Stimulated activated CD8-positive, alpha-beta memory T cell treated with anti-CD3 and anti-CD28 coated beads, Interleukin-7, amount 100 ng/mL, for 1 hour (primary cell): Measurements from ENCODE around the gene LRMDA.
"Not testable (repeated sequence)": the region's sequence is repeated elsewhere in the genome, so short reads cannot be mapped to it uniquely, and the experiment has no call there.

Experiments used
- DNase-seq, 2 donors: peaks; one replicate each; pipeline ENCODE4 v3.0.0-alpha.2; 2020; ENCODE audit warnings: low read depth in 2 of 2

Gene LRMDA

DNA sequence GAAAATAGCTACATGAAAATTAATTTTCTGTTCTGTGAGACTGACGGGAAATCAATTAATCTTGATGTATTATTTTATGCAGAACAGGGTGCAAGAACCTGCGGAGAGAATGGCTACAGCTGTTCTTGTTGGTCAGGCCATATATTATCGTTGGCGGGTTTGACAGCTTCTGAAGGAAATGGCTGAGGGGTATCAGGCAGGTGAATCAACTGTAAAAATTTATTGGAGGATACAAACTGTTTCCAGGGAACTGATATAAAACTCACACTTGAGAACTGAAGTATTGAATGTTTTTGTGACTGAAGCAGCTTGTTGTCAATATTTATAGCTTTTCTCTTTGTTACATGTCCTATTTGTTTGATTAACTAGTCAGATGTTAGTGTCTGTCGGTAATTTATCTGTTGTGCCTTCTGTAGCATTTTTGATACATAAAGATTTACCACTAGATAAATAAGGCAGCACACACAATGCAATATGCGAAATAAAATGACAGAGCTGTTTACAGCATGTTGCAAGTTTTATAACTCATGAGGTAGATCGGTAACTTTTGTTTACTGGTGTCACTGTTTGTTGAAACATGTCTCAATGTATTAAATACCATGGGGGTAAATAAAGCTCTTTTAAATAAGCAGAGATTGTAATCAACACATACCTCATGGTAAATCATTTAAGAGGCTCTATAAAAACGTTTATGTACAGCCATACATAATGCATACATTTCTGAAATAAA, 308.2 kb downstream of the LRMDA start:
- DNase-seq: no peak

GRCh38 chr10:75740541-75740940, 309.1 kb downstream of the LRMDA start:
- no peak for DNase-seq

- DNase-seq: no peak
These were observed 310.9 kb downstream of the LRMDA start for GRCh38 chr10:75742355-75742754.

GRCh38 chr10:75743291-75743778, 311.9 kb downstream of the LRMDA start:
- no peak for DNase-seq

GRCh38 chr10:75744261-75744660, 312.8 kb downstream of the LRMDA start:
- DNase-seq: no peak

GRCh38 chr10:75746356-75746755, 314.9 kb downstream of the LRMDA start:
- no peak for DNase-seq

DNA sequence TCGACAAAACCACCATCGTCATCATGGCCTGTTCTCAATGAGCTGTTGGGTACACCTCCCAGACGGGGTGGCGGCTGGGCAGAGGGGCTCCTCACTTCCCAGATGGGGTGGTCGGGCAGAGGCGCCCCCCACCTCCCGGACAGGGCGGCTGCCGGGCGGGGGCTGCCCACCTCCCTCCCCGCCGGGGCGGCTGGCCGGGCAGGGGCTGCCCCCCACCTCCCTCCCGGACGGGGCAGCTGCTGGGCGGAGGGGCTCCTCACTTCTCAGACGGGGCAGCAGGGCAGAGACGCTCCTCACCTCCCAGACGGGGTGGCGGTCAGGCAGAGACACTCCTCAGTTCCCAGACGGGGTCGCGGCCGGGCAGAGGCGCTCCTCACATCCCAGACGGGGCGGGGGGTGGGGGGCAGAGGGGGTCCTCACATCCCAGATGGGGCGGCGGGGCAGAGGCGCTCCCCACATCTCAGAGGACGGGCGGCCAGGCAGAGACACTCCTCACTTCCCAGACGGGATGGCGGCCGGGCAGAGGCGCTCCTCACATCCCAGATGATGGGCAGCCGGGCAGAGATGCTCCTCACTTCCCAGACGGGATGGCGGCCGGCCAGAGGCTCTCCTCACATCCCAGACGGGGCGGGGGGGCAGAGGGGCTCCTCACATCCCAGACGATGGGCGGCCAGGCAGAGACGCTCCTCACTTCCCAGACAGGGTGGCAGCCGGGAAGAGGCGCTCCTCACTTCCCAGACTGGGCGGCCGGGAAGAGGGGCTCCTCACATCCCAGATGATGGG, 318.9 kb downstream of the LRMDA start:
- DNase-seq: not testable (repeated sequence)

DNA sequence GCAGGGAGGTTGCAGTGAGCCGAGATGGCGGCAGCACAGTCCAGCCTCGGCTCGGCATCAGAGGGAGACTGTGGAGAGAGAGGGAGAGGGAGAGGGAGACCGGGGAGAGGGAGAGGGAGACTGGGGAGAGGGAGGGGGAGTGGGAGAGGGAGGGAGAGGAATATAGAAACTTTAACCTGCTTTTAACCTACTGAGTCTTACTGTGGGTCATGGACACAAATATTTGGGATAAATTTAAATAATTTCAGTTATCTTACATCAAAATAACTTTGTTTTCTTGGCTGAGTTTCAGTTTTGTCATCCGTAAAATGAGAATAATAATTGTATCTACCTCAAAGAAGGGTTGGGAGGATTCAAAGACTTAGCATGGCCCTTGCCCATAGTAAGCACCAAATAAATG, 319.8 kb downstream of the LRMDA start:
- DNase-seq: no peak

DNA sequence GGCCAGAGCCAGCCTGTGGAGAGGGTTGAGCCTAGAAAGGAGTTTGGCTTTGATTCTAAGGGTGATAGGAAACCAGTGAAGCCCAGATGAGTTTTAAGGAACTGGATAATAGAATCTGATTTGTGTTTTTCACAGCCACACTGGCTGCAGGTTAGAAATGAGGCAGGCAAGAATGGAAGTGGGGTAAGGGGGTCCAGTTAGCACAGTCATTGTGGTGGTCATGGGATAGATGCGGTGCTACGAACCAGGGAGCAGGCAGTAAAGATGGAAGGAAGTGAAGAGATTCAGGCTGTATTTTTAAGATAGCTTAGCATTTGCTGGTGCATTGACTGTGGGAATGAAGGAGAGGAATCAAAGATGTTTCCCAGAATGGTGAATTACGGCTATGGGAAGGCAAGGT, 322.2 kb downstream of the LRMDA start:
- DNase-seq: no peak

DNA sequence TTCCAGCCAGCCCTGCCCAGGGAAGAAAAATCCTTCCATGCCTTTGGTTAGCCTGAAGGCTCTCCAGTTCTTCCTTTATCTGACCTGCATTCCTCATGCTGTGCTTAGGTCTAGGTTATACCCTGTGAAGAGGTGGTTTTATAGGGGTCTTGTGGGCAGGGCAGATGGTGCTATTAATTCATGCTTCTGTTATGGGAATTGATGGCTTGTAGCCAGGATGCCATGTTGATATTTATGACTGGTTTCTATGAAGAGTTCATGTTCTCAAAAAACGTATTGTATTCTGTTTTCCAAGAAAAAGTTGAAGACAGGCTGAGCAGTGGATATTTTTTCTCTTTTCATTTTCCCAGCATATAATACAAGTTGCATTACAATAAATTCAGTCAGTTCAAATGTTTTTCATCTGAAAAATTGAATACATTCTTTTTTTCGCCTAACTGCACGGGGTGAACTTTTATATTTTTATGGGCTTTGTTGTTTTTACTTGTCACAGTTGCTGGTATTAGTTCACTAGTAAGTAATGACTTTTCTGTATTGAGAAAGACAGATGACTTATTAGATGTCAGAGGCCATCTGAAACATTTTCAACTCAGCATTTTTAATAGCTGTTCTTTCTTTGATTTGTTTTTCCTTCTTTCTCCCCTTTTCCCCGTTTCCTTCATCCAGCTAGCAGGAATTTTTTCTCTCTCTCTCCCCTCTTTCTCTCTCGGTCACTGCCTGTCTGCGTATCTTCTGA, 322.8 kb downstream of the LRMDA start:
- DNase-seq: no peak

GRCh38 chr10:75755528-75755927, 324.1 kb downstream of the LRMDA start:
- no peak for DNase-seq

- DNase-seq: no peak
These were observed 329.9 kb downstream of the LRMDA start for GRCh38 chr10:75761289-75761688.

GRCh38 chr10:75762431-75762802, 331.0 kb downstream of the LRMDA start:
- DNase-seq: no peak

- DNase-seq: no peak
These were observed 332.2 kb downstream of the LRMDA start for GRCh38 chr10:75763652-75764051.

DNA sequence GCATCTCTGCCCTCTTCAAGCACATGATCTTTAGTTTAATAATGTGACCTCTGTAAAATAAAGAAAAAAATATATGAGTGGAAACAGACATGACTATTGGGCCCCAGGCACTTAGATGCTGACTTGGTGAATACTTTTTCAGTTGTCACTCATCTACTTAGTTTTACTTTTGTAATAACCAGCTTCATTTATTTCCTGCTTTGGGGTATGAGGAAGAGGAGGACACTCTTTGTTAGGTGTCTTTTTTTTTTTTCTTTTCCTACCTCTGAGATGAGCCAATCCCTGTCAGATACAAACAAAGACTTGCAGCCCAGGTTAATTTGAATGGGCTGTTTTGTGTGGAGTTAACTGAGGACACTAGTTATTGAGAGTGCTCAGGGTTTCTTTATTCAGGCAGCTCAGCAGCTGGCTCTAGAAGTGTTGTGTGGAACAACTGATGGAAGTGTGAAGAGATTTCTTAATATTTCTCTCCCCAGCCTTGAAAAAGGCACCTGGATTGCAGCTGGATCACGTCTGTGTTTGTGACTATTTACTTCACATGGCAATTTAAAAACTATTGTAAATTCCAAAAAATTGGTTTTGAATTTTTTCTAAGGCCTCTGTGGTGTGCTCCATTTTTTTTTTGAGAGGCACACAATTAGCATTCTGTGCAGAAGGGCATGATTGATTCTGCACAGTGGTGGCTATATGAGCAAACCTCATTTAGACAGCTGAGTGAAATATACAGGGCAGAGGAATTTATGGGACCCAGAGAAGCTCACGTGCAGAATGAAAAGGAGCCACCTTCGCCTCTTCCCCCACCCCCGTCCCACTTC, 333.8 kb downstream of the LRMDA start:
- DNase-seq: no peak

DNA sequence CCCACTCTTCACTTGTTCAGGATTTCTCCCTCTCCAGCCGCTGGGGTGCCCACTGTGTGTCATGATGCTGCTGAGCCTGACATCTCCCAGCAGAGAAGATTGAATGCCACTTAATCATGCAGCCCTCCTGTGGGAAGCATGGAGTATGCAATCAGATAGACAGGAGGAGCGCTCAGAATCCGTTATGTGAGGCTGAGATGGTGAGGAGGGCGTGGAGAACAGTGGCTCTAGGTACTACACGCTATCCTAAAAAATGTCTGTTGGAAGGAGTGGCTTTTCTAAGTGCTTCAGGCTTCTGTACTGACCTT, 334.3 kb downstream of the LRMDA start:
- DNase-seq: no peak

DNA sequence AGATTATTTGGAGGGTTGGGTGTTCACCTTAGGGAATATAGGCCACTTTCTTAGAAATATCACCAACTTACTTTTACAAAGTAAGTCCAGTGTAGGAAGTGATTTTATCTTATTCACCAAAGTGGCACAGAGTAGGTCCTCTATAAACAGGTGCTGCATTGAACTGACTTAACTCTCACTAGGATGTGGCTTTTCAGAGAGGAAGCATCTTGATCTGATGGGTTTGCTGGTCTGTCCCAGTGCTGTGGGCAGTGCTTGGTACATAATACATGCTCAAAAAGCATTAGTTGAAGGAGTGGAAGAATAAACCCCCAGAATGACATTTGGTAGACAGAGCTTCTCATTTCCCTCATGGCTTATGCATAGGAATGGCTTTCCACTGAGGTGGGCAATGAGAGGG, 334.7 kb downstream of the LRMDA start:
- no peak for DNase-seq

- DNase-seq: not testable (repeated sequence)
These were observed 335.3 kb downstream of the LRMDA start for GRCh38 chr10:75766752-75767151.

DNA sequence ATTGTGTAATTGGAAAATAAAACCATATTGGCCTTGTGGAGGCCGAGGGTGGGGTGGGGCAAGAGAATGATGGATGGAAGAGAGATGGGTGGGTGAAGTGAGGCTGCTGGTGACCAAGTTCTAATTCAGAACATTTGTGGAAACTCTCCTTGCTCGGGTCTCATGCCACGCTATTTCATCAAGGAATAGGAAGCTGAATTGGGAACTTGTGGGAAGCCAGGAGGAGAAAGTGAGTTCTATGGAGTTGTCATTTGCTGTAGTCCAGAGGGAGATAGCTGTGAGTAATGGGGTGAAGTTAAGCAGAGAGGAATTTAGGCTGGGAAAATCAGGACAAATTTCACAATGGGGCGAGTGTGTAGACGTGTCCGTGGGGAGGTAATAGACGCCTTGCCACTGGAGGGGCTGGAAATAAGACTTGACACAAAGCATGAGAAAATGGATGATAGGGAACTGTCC, 339.2 kb downstream of the LRMDA start:
- no peak for DNase-seq

DNA sequence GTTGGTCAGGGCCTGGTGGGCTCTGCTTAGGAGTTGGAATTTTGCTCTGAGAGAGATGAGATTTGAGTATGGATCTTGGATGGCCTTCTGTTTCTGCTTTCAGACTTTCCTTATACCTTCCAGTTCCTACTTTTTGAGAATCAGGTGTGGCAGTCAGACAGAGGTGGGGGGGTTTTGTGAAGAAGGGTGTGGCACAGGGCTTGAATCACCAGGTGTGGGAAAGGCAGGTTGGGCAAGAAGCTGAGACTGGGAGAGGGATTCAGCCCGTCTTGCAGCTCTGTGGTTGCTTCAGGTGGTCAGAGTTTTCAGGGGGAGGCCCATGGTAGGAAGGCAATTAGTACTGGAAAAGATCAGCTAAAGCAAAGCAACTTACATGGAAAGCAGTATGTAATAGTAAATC, 340.2 kb downstream of the LRMDA start:
- no peak for DNase-seq

- DNase-seq: no peak
These were observed 340.9 kb downstream of the LRMDA start for GRCh38 chr10:75772153-75772887.
